Measurements from ENCODE around the gene FRMD4A.
A peak's percentile ranks its signal among the peaks of the same experiment; 100 is the strongest.

Gene FRMD4A

GRCh38 chr10:13722747-13723653 is 607.7 kb downstream of the FRMD4A start:
- no peak for TF ChIP-seq CTCF (IDR thresholded peaks at IDR 0.05; ENCODE audit: poor library complexity, severe bottlenecking)
- H3K9me3 ChIP-seq (ENCODE audit: severe bottlenecking): no peaks in the 10 kb centered on the region
- H3K27me3 ChIP-seq (ENCODE audit: insufficient read depth, poor library complexity, severe bottlenecking): no peaks in the 10 kb centered on the region
- peaks cover 5% of the 10 kb centered on the region for H3K4me1 ChIP-seq (ENCODE audit: insufficient read depth, poor library complexity, severe bottlenecking)
- H3K36me3 ChIP-seq (ENCODE audit: low read depth): no peaks in the 10 kb centered on the region
- no peak for ATAC-seq (ENCODE audit: low read depth)
- no peak overlapping the region for H3K27ac ChIP-seq (ENCODE audit: poor library complexity, severe bottlenecking)
- no peak for DNase-seq (ENCODE audit: low spot score)
- H3K4me3 ChIP-seq (ENCODE audit: severe bottlenecking): no peak overlapping the region

GRCh38 chr10:13721486-13721885 is 609.2 kb downstream of the FRMD4A start:
- no peak for TF ChIP-seq CTCF (IDR thresholded peaks at IDR 0.05; ENCODE audit: poor library complexity, severe bottlenecking)
- no peak for ATAC-seq (ENCODE audit: low read depth)
- no peak for DNase-seq (ENCODE audit: low spot score)
- H3K4me3 ChIP-seq (ENCODE audit: severe bottlenecking): no peak overlapping the region
- H3K27ac ChIP-seq (ENCODE audit: poor library complexity, severe bottlenecking): no peak overlapping the region
- peaks cover 9% of the 10 kb centered on the region for H3K4me1 ChIP-seq (ENCODE audit: insufficient read depth, poor library complexity, severe bottlenecking)
- no peaks in the 10 kb centered on the region for H3K36me3 ChIP-seq (ENCODE audit: low read depth)
- no peaks in the 10 kb centered on the region for H3K9me3 ChIP-seq (ENCODE audit: severe bottlenecking)
- H3K27me3 ChIP-seq (ENCODE audit: insufficient read depth, poor library complexity, severe bottlenecking): no peaks in the 10 kb centered on the region

GRCh38 chr10:13720699-13721098 is 610.0 kb downstream of the FRMD4A start:
- DNase-seq (ENCODE audit: low spot score) (no peak), ATAC-seq (ENCODE audit: low read depth) (no peak)
- TF ChIP-seq CTCF (IDR thresholded peaks at IDR 0.05; ENCODE audit: poor library complexity, severe bottlenecking): no peak
- Histone ChIP-seq H3K27ac (ENCODE audit: poor library complexity, severe bottlenecking) (no peak overlapping the region), H3K27me3 (ENCODE audit: insufficient read depth, poor library complexity, severe bottlenecking) (no peaks in the 10 kb centered on the region), H3K36me3 (ENCODE audit: low read depth) (no peaks in the 10 kb centered on the region), H3K4me1 (ENCODE audit: insufficient read depth, poor library complexity, severe bottlenecking) (peaks cover 9% of the 10 kb centered on the region), H3K9me3 (ENCODE audit: severe bottlenecking) (no peaks in the 10 kb centered on the region), H3K4me3 (ENCODE audit: severe bottlenecking) (no peak overlapping the region)

GRCh38 chr10:13719425-13719824 is 611.3 kb downstream of the FRMD4A start:
- H3K9me3 ChIP-seq (ENCODE audit: severe bottlenecking): no peaks in the 10 kb centered on the region
- TF ChIP-seq CTCF (IDR thresholded peaks at IDR 0.05; ENCODE audit: poor library complexity, severe bottlenecking): no peak
- ATAC-seq (ENCODE audit: low read depth): no peak
- H3K27ac ChIP-seq (ENCODE audit: poor library complexity, severe bottlenecking): no peak overlapping the region
- peaks cover 9% of the 10 kb centered on the region for H3K4me1 ChIP-seq (ENCODE audit: insufficient read depth, poor library complexity, severe bottlenecking)
- H3K4me3 ChIP-seq (ENCODE audit: severe bottlenecking): no peak overlapping the region
- no peaks in the 10 kb centered on the region for H3K27me3 ChIP-seq (ENCODE audit: insufficient read depth, poor library complexity, severe bottlenecking)
- no peaks in the 10 kb centered on the region for H3K36me3 ChIP-seq (ENCODE audit: low read depth)
- DNase-seq (ENCODE audit: low spot score): no peak

GRCh38 chr10:13718820-13719219 is 611.9 kb downstream of the FRMD4A start:
- no peaks in the 10 kb centered on the region for H3K9me3 ChIP-seq (ENCODE audit: severe bottlenecking)
- H3K27ac ChIP-seq (ENCODE audit: poor library complexity, severe bottlenecking): peak overlapping the region; percentile 41
- DNase-seq (ENCODE audit: low spot score) (no peak), ATAC-seq (ENCODE audit: low read depth) (no peak)
- H3K4me3 ChIP-seq (ENCODE audit: severe bottlenecking): no peak overlapping the region
- H3K36me3 ChIP-seq (ENCODE audit: low read depth): no peaks in the 10 kb centered on the region
- H3K4me1 ChIP-seq (ENCODE audit: insufficient read depth, poor library complexity, severe bottlenecking): peaks cover 9% of the 10 kb centered on the region
- TF ChIP-seq CTCF (IDR thresholded peaks at IDR 0.05; ENCODE audit: poor library complexity, severe bottlenecking): no peak
- H3K27me3 ChIP-seq (ENCODE audit: insufficient read depth, poor library complexity, severe bottlenecking): no peaks in the 10 kb centered on the region
